ENCODE results near the gene SETD4.

Gene SETD4

DNA sequence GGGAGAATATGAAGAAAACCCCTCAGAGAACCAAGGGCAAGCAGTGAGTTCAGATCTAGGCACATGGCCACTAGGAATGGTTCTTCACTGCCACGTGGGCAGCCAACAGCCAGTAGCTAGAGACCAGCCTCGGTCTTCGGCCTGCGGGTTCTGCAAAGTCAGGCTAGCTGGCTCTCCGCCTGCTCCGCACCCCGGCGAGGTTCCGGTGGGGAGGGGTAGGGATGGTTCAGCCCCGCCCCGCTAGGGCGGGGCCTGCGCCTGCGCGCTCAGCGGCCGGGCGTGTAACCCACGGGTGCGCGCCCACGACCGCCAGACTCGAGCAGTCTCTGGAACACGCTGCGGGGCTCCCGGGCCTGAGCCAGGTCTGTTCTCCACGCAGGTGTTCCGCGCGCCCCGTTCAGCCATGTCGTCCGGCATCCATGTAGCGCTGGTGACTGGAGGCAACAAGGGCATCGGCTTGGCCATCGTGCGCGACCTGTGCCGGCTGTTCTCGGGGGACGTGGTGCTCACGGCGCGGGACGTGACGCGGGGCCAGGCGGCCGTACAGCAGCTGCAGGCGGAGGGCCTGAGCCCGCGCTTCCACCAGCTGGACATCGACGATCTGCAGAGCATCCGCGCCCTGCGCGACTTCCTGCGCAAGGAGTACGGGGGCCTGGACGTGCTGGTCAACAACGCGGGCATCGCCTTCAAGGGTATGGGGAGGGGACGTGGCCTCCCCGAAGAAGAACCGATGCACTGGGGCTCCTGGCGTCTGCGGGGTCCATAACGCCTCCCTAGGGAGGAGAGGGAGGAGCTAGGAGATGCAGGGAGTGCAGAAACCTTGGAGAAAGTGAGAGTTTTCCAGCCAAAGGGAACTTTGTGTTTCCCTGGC, 9.6 kb upstream of the SETD4 start, which contains the start of gene CBR1:
TSS of gene CBR1 (plus strand) at position 312 of the 871 bp plus-strand sequence. CDS start at position 404, 92 bp downstream.
- no peaks in the 10 kb centered on the region for H3K27me3 ChIP-seq (ENCODE audit: control insufficient read depth, insufficient read depth, low read length, poor library complexity, severe bottlenecking)
- H3K4me1 ChIP-seq (ENCODE audit: control insufficient read depth, insufficient read depth, low read length), result no peaks in the 10 kb centered on the region
- H3K36me3 ChIP-seq (ENCODE audit: control insufficient read depth, insufficient read depth, low read length), result peaks cover 5% of the 10 kb centered on the region
- H3K27ac ChIP-seq (ENCODE audit: insufficient read depth, low read depth, low read length, poor library complexity, severe bottlenecking), result no peak within 1 kb of the TSS
- 7 to 9% methylated on average over 71 of the region's 71 CpGs for WGBS, 2 experiments
- H3K9me3 ChIP-seq (ENCODE audit: control insufficient read depth, low read length), result peaks cover 4% of the 10 kb centered on the region
- peak within 1 kb of the TSS; percentile 83 for H3K4me3 ChIP-seq (ENCODE audit: insufficient read depth, low read depth, low read length)

DNA sequence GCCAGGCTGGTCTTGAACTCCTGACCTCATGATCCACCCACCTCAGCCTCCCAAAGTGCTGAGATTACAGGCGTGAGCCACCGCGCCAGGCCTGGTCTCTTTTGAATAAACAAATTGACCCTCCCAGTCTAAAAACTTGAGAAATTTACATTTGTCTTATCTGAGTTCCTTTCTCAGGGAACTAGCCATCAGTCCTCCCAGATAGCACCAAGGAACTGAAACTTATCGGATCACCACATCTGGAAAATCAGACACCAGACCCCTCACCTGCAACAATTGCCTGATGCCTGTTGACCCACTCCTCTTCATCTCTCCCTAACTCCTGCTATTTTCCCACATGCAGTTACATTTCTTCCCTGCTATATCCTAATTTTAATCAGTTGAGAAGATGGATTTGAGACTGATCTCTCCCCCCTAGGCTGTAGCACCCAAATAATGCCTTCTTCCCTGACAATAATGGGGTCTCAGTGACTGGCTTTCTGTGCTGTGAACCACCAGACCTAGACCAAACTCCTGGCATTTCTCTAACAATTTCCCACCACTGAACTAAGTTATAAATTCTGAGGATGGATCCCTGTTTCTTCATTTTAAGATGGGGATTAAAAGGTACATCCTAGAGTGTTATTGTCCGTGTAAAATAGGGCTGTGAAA, 8.5 kb upstream of the SETD4 start:
- peaks cover 5% of the 10 kb centered on the region for H3K36me3 ChIP-seq (ENCODE audit: control insufficient read depth, insufficient read depth, low read length)
- H3K9me3 ChIP-seq (ENCODE audit: control insufficient read depth, low read length), result peaks cover 4% of the 10 kb centered on the region
- no peak overlapping the region for H3K27ac ChIP-seq (ENCODE audit: insufficient read depth, low read depth, low read length, poor library complexity, severe bottlenecking)
- H3K27me3 ChIP-seq (ENCODE audit: control insufficient read depth, insufficient read depth, low read length, poor library complexity, severe bottlenecking), result no peaks in the 10 kb centered on the region
- H3K4me1 ChIP-seq (ENCODE audit: control insufficient read depth, insufficient read depth, low read length), result no peaks in the 10 kb centered on the region
- H3K4me3 ChIP-seq (ENCODE audit: insufficient read depth, low read depth, low read length), result no peak overlapping the region
- WGBS, 2 experiments, result 94 to 95% methylated on average over 4 to 5 of the region's 5 CpGs

DNA sequence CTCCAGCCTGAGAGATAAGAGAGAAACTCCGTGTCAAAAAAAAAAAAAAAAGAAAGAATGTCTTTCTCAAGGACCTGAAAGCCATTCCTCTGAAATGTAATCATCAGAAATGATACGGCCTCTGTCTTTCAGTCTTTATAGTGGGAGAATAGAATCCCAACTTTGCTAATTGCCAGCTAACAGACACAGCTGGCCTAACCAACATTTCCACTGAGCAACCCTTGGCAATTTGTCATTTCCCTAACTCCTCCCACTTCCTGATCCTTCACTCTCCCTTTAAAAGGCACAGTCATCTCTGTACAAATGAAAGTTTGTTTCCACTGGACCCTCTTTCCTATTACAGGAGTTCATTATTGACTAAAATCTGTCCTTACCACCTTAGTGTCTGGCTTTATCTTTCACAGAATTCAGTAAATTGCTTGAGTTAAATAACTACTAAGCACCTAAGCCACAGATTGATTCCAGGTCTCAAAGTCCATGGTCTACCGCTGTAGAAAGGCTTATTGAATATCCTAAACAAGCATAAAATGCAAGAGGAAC, 5.2 kb upstream of the SETD4 start:
- 86 to 93% methylated on average over 3 of the region's 3 CpGs for WGBS, 2 experiments
- H3K27me3 ChIP-seq (ENCODE audit: control insufficient read depth, insufficient read depth, low read length, poor library complexity, severe bottlenecking), result no peaks in the 10 kb centered on the region
- no peaks in the 10 kb centered on the region for H3K4me1 ChIP-seq (ENCODE audit: control insufficient read depth, insufficient read depth, low read length)
- H3K9me3 ChIP-seq (ENCODE audit: control insufficient read depth, low read length), result peaks cover 4% of the 10 kb centered on the region
- H3K36me3 ChIP-seq (ENCODE audit: control insufficient read depth, insufficient read depth, low read length), result no peaks in the 10 kb centered on the region
- H3K4me3 ChIP-seq (ENCODE audit: insufficient read depth, low read depth, low read length), result no peak overlapping the region
- no peak overlapping the region for H3K27ac ChIP-seq (ENCODE audit: insufficient read depth, low read depth, low read length, poor library complexity, severe bottlenecking)

DNA sequence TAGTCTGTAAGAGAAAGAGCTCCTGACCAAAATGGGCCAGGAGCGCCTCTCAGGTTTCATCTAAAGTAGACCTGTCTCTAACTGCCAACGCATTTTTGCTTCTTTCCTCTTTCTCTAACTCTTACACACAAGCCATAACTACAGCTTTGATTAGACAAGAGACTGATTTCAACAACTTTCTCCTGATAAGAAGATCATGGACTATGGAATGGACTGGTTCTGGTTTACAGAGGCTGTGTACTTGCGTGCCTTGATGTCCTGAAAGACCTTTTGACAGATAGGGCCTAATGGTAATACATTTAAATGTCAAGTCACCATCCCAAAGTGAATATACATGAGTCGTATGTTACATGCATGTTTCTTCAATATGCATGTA, 3.7 kb upstream of the SETD4 start:
- WGBS, 2 experiments, result 94 to 95% methylated on average over 4 of the region's 4 CpGs
- H3K36me3 ChIP-seq (ENCODE audit: control insufficient read depth, insufficient read depth, low read length), result no peaks in the 10 kb centered on the region
- peaks cover 2% of the 10 kb centered on the region for H3K9me3 ChIP-seq (ENCODE audit: control insufficient read depth, low read length)
- no peaks in the 10 kb centered on the region for H3K4me1 ChIP-seq (ENCODE audit: control insufficient read depth, insufficient read depth, low read length)
- no peak overlapping the region for H3K27ac ChIP-seq (ENCODE audit: insufficient read depth, low read depth, low read length, poor library complexity, severe bottlenecking)
- H3K4me3 ChIP-seq (ENCODE audit: insufficient read depth, low read depth, low read length), result no peak overlapping the region
- H3K27me3 ChIP-seq (ENCODE audit: control insufficient read depth, insufficient read depth, low read length, poor library complexity, severe bottlenecking), result no peaks in the 10 kb centered on the region

DNA sequence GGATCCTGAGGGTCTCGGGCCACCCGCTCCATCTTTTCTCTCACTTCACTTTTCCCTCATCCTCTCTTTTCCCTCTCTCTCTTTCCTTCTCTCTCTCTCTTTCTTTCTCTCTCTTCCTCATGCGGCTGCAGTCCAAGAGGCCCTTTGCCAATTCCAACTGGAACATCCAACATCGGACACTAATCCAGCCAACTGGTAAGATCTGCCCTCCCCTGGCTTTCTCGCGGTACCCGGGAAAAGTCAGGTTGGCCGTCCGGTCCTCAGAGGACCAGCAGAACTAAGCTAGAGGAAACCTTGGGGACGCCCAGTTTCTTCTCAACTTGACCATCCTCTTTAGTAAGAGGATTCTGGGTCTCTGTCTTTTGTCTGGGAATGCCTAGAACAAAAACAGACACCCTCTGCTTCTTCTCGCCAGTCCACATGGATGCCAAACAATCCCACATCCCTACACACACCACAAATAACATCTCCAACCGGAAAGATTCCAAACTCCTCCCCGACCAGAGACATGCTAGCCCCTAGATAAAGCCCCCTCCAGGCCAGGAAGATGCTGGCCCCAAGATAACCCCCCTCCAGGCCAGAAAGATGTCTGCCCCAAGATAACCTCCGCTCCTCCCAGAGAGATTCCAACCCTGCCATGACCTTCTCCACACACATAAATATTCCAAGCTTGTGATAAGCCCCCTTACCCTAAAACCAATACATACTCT, 3.2 kb upstream of the SETD4 start:
- 90 to 93% methylated on average over 14 of the region's 14 CpGs for WGBS, 2 experiments

DNA sequence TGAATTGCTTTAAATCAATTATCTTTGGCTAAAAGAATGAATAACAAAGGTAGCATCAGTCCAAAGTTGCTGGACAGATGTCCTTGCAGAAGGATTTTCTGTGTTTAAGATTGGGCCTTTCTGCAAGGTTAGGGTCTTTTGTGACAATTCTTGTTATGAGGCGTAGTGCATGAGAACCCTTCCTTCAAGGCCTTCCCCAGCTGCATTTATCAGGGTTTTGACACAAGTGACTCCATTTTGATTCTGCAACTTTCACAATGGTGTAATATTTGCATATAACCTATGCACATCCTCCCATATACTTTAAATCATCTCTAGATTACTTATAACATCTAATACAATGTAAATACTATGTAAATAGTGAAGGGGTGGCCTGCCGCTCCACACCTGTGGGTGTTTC, 1.1 kb upstream of the SETD4 start:
- Histone ChIP-seq H3K27me3 (ENCODE audit: control insufficient read depth, insufficient read depth, low read length, poor library complexity, severe bottlenecking) (no peaks in the 10 kb centered on the region), H3K4me3 (ENCODE audit: insufficient read depth, low read depth, low read length) (no peak overlapping the region), H3K9me3 (ENCODE audit: control insufficient read depth, low read length) (no peaks in the 10 kb centered on the region), H3K27ac (ENCODE audit: insufficient read depth, low read depth, low read length, poor library complexity, severe bottlenecking) (no peak overlapping the region), H3K4me1 (ENCODE audit: control insufficient read depth, insufficient read depth, low read length) (no peaks in the 10 kb centered on the region), H3K36me3 (ENCODE audit: control insufficient read depth, insufficient read depth, low read length) (peaks cover 5% of the 10 kb centered on the region)
- WGBS, 2 experiments, result 93 to 100% methylated on average over 2 of the region's 2 CpGs

More for the DNA sequence above, 3.2 kb upstream of the SETD4 start:
- Histone ChIP-seq H3K27me3 (ENCODE audit: control insufficient read depth, insufficient read depth, low read length, poor library complexity, severe bottlenecking) (no peaks in the 10 kb centered on the region), H3K36me3 (ENCODE audit: control insufficient read depth, insufficient read depth, low read length) (no peaks in the 10 kb centered on the region), H3K4me1 (ENCODE audit: control insufficient read depth, insufficient read depth, low read length) (no peaks in the 10 kb centered on the region), H3K9me3 (ENCODE audit: control insufficient read depth, low read length) (no peaks in the 10 kb centered on the region), H3K27ac (ENCODE audit: insufficient read depth, low read depth, low read length, poor library complexity, severe bottlenecking) (no peak overlapping the region), H3K4me3 (ENCODE audit: insufficient read depth, low read depth, low read length) (no peak overlapping the region)

DNA sequence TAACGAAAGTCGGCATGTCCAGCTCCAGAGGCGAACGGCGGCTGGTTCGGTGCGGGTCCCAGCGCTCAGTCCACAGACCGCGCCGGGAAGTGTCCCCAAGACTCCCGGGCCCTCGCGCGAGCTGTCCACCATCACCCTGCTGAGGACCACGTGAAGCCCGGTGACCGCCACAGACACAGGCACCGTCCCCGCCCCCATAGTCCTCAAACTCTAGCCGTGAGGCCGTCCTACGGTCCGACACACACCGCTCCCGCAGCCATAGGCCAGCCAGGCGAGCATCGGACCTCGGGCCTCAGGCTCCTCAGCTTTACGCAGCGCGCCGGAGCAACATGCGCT, 535 bp downstream of the SETD4 start:
- no peaks in the 10 kb centered on the region for H3K4me1 ChIP-seq (ENCODE audit: control insufficient read depth, insufficient read depth, low read length)
- H3K4me3 ChIP-seq (ENCODE audit: insufficient read depth, low read depth, low read length), result peak overlapping the region; percentile 85
- H3K27ac ChIP-seq (ENCODE audit: insufficient read depth, low read depth, low read length, poor library complexity, severe bottlenecking), result peak overlapping the region; percentile 82
- peaks cover 17% of the 10 kb centered on the region for H3K36me3 ChIP-seq (ENCODE audit: control insufficient read depth, insufficient read depth, low read length)
- WGBS, 2 experiments, result 1 to 2% methylated on average over 34 of the region's 34 CpGs
- H3K27me3 ChIP-seq (ENCODE audit: control insufficient read depth, insufficient read depth, low read length, poor library complexity, severe bottlenecking), result no peaks in the 10 kb centered on the region
- no peaks in the 10 kb centered on the region for H3K9me3 ChIP-seq (ENCODE audit: control insufficient read depth, low read length)

DNA sequence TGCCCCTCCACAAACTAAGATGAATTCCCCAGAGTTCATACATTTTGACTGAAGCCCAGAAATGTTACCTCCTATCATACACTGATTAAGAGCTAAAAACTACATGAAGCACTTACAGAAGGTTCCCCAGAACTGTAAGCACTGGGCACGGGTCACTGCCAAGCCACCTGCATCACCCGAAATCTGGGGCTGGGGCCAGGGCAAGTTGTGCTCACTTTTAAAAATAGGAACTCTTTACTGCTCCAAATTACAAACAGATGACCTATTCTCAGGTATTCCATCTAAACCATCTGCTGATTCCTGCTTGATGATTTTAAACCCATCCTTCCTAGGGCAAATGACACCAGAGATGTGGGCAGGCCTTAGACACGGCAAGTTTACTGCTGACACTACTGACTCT, 4.8 kb downstream of the SETD4 start:
- H3K9me3 ChIP-seq (ENCODE audit: control insufficient read depth, low read length), result no peaks in the 10 kb centered on the region
- no peaks in the 10 kb centered on the region for H3K27me3 ChIP-seq (ENCODE audit: control insufficient read depth, insufficient read depth, low read length, poor library complexity, severe bottlenecking)
- H3K27ac ChIP-seq (ENCODE audit: insufficient read depth, low read depth, low read length, poor library complexity, severe bottlenecking), result no peak overlapping the region
- H3K4me1 ChIP-seq (ENCODE audit: control insufficient read depth, insufficient read depth, low read length), result no peaks in the 10 kb centered on the region
- no peak overlapping the region for H3K4me3 ChIP-seq (ENCODE audit: insufficient read depth, low read depth, low read length)
- H3K36me3 ChIP-seq (ENCODE audit: control insufficient read depth, insufficient read depth, low read length), result peaks cover 35% of the 10 kb centered on the region
- 92 to 98% methylated on average over 3 of the region's 3 CpGs for WGBS, 2 experiments

DNA sequence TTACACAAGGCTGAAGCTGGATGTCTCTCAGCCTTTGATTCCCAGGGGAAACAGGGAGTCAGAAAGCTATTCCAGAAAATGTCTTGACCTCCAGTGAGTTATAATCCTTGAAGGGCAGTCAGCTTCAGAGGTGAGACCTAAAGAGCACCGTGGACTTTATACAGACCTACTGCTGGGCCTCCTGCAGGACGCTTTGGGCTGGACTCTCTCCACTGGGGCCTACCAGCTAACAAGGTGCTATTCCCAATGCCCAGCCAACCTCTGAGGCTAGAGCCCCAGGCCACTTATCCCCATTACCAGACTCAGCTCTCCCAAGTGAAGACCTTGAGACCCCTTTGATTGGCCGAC, 6.6 kb downstream of the SETD4 start:
- no peaks in the 10 kb centered on the region for H3K27me3 ChIP-seq (ENCODE audit: control insufficient read depth, insufficient read depth, low read length, poor library complexity, severe bottlenecking)
- 96 to 97% methylated on average over 3 of the region's 3 CpGs for WGBS, 2 experiments
- no peaks in the 10 kb centered on the region for H3K4me1 ChIP-seq (ENCODE audit: control insufficient read depth, insufficient read depth, low read length)
- no peak overlapping the region for H3K27ac ChIP-seq (ENCODE audit: insufficient read depth, low read depth, low read length, poor library complexity, severe bottlenecking)
- H3K36me3 ChIP-seq (ENCODE audit: control insufficient read depth, insufficient read depth, low read length), result peaks cover 41% of the 10 kb centered on the region
- no peaks in the 10 kb centered on the region for H3K9me3 ChIP-seq (ENCODE audit: control insufficient read depth, low read length)
- no peak overlapping the region for H3K4me3 ChIP-seq (ENCODE audit: insufficient read depth, low read depth, low read length)
